HCT116 (cell line): Measurements from ENCODE around the gene TAOK3. TPM values are rescaled to one million over a fixed set of nuclear protein-coding genes. Genes with fewer than 3 reads are reported as not detected.

Source experiments
- ATAC-seq: fragments of 200-7000 bp; cut with Tn5 transposase; 2 replicates; pipeline ENCODE4 v1.9.1; 2020; ENCODE audit warnings: mild to moderate bottlenecking, moderate library complexity
- BruUV-seq: library from RNA; stranded (reverse); fragments of 400-500 nt; replicated peaks from 2 replicates; lab custom pipeline; 2021; lab: Mats Ljungman, UMichigan
- CTCF ChIA-PET: fragments of 300-600 bp; sonication (Branson Sonifier 250); formaldehyde crosslinking; loops from one replicate; lab custom pipeline; 2021; ENCODE audit warnings: antibody characterized with exemption; lab: Charles Lee
- POLR2A ChIA-PET: fragments of 300-600, 350-600 bp; sonication (Branson Sonifier 250); formaldehyde crosslinking; loops from one replicate; lab custom pipeline; 2021; ENCODE audit warnings: antibody characterized with exemption; lab: Charles Lee
- RAD21 ChIA-PET, 2 experiments: fragments of 300-600 bp; sonication (Branson Sonifier 250); formaldehyde crosslinking; loops; one replicate each; lab custom pipeline; 2023; ENCODE audit warnings: low total read pairs in 2 of 2; ENCODE audit not compliant: uncharacterized antibody in 2 of 2, unreplicated experiment in 2 of 2, low non-redundant PET in 1 of 2; lab: Charles Lee
- DNase-seq: peaks from one replicate; pipeline ENCODE4 v3.0.0-alpha.2; 2010; ENCODE audit warnings: low read depth, low spot score
- H2AFZ ChIP-seq: fragments of 200-600 bp; shearing (Covaris generic), sonication (generic); 2 replicates; pipeline ENCODE4 v1.6.1; 2017; ENCODE audit warnings: low read depth, mixed run types, mixed read lengths, antibody characterized with exemption, low read length; ENCODE audit not compliant: poor library complexity, severe bottlenecking
- H3K27ac ChIP-seq: 2 replicates; pipeline ENCODE4 v1.5.1; 2012; ENCODE audit warnings: low read depth, low read length
- H3K27me3 ChIP-seq: fragments of 200-600 bp; sonication (generic); 2 replicates; pipeline ENCODE4 v1.6.1; 2016; ENCODE audit warnings: mixed run types, low read length, mixed read lengths; ENCODE audit not compliant: insufficient read depth
- H3K36me3 ChIP-seq, 2 experiments: fragments of 200-500 bp in 1 of 2; fragments of 200-600 bp in 1 of 2; sonication (Bioruptor generic) in 1 of 2; sonication (generic) in 1 of 2; 2 replicates each; pipeline versions ENCODE4 v1.5.1 to v1.6.1; 2014 to 2016; ENCODE audit warnings: low read length in 2 of 2, inconsistent platforms in 1 of 2, mixed read lengths in 1 of 2, mixed run types in 1 of 2; ENCODE audit not compliant: insufficient read depth in 2 of 2, control insufficient read depth in 1 of 2
- H3K4me1 ChIP-seq, 2 experiments: fragments of 200-600 bp in 1 of 2; sonication (generic) in 1 of 2; 2 replicates each; pipeline versions ENCODE4 v1.5.1 to v1.6.1; 2012 to 2017; ENCODE audit warnings: low read length in 2 of 2, inconsistent platforms in 1 of 2, mild to moderate bottlenecking in 1 of 2, mixed read lengths in 1 of 2, mixed run types in 1 of 2, moderate library complexity in 1 of 2; ENCODE audit not compliant: insufficient read depth in 2 of 2, control insufficient read depth in 1 of 2
- H3K4me2 ChIP-seq: fragments of 200-600 bp; sonication (generic); 2 replicates; pipeline ENCODE4 v1.6.1; 2017; ENCODE audit warnings: mixed run types, low read length, mixed read lengths
- H3K4me3 ChIP-seq, 2 experiments: fragments of 200-600 bp in 1 of 2; sonication (generic) in 1 of 2; replicated peaks in 1 of 2; 2 replicates each; pipeline ENCODE4 v1.5.1; 2011 to 2016; ENCODE audit warnings: low read length in 2 of 2, control low read depth in 1 of 2, low read depth in 1 of 2, mild to moderate bottlenecking in 1 of 2, mixed read lengths in 1 of 2, mixed run types in 1 of 2
- H3K79me2 ChIP-seq: fragments of 200-600 bp; sonication (generic); 2 replicates; pipeline ENCODE4 v1.6.1; 2017; ENCODE audit warnings: mild to moderate bottlenecking, mixed run types, low read length, moderate library complexity, mixed read lengths; ENCODE audit not compliant: insufficient read depth
- H3K9ac ChIP-seq: fragments of 200-600 bp; sonication (generic); 2 replicates; pipeline ENCODE4 v1.6.1; 2016; ENCODE audit warnings: low read length, mixed read lengths
- H3K9me2 ChIP-seq: fragments of 200-600 bp; sonication (generic), shearing (Covaris generic); 2 replicates; pipeline ENCODE4 v1.6.1; 2017; ENCODE audit warnings: mixed run types, mild to moderate bottlenecking, moderate library complexity; ENCODE audit not compliant: insufficient read depth
- H3K9me3 ChIP-seq, 2 experiments: fragments of 200-500 bp in 1 of 2; fragments of 200-600 bp in 1 of 2; sonication (Bioruptor generic) in 1 of 2; sonication (generic) in 1 of 2; 2 replicates each; pipeline ENCODE4 v1.6.1; 2014 to 2017; ENCODE audit warnings: low read length in 2 of 2, mixed read lengths in 2 of 2, inconsistent platforms in 1 of 2, low read depth in 1 of 2, mild to moderate bottlenecking in 1 of 2, mixed run types in 1 of 2, moderate library complexity in 1 of 2; ENCODE audit not compliant: control insufficient read depth in 1 of 2, insufficient read depth in 1 of 2
- H4K20me1 ChIP-seq: fragments of 200-600 bp; sonication (generic), shearing (Covaris generic); 2 replicates; pipeline ENCODE4 v1.6.1; 2017; ENCODE audit warnings: mixed run types, mild to moderate bottlenecking, moderate library complexity; ENCODE audit not compliant: insufficient read depth
- CBX3 ChIP-seq: IDR thresholded peaks from 2 replicates; pipeline ENCODE4 v1.6.1; 2012; ENCODE audit warnings: low read depth
- CEBPB ChIP-seq: IDR thresholded peaks from 2 replicates; pipeline ENCODE4 v1.6.1; 2012; ENCODE audit warnings: low read depth
- CTCF ChIP-seq, 3 experiments: fragments of 200-600 bp in 1 of 3; sonication (generic) in 1 of 3; IDR thresholded peaks in 2 of 3; conservative IDR thresholded peaks in 1 of 3; 2 replicates each; pipeline ENCODE4 v1.5.1; 2012 to 2017; ENCODE audit warnings: low read depth in 2 of 3, low read length in 2 of 3, antibody characterized with exemption in 1 of 3, borderline replicate concordance in 1 of 3, control low read depth in 1 of 3, mild to moderate bottlenecking in 1 of 3, mixed read lengths in 1 of 3, mixed run types in 1 of 3, moderate library complexity in 1 of 3; ENCODE audit not compliant: insufficient read depth in 1 of 3
- ELF1 ChIP-seq: IDR thresholded peaks from 2 replicates; pipeline ENCODE4 v1.6.1; 2012; ENCODE audit warnings: low read depth, borderline replicate concordance
- EZH2 ChIP-seq: fragments of 200-600 bp; sonication (generic); IDR thresholded peaks from 2 replicates; pipeline ENCODE4 v1.6.1; 2017; ENCODE audit warnings: antibody characterized with exemption, mixed run types
- FOSL1 ChIP-seq: IDR thresholded peaks from 2 replicates; pipeline ENCODE4 v1.6.1; 2012; ENCODE audit warnings: low read depth
- JUND ChIP-seq: IDR thresholded peaks from 2 replicates; pipeline ENCODE4 v1.6.1; 2012
- POLR2AphosphoS5 ChIP-seq: IDR thresholded peaks from 2 replicates; pipeline ENCODE4 v1.6.1; 2011; ENCODE audit warnings: mild to moderate bottlenecking, low read depth, low read length, moderate library complexity
- RAD21 ChIP-seq: IDR thresholded peaks from 2 replicates; pipeline ENCODE4 v1.6.1; 2012; ENCODE audit warnings: low read depth, mild to moderate bottlenecking
- SIN3A ChIP-seq: IDR thresholded peaks from 2 replicates; pipeline ENCODE4 v1.6.1; 2012; ENCODE audit warnings: low read depth
- SRF ChIP-seq: IDR thresholded peaks from 2 replicates; pipeline ENCODE4 v1.6.1; 2012; ENCODE audit warnings: low read depth
- YY1 ChIP-seq: IDR thresholded peaks from 2 replicates; pipeline ENCODE4 v1.6.1; 2011; ENCODE audit warnings: low read length, low read depth, moderate library complexity, mild to moderate bottlenecking; ENCODE audit not compliant: insufficient replicate concordance; ENCODE audit errors: extremely low read depth
- ZBTB33 ChIP-seq: IDR thresholded peaks from 2 replicates; pipeline ENCODE4 v1.6.1; 2011; ENCODE audit warnings: mild to moderate bottlenecking, low read length, moderate library complexity; ENCODE audit not compliant: insufficient replicate concordance; ENCODE audit errors: extremely low read depth
- ZFX ChIP-seq: fragments of 450-650 bp; IDR thresholded peaks from 2 replicates; pipeline ENCODE4 v1.6.1; 2017
- intact Hi-C: fragments of 100-400 bp; cut with micrococcal nuclease; formaldehyde crosslinking; loops from 2 replicates; pipeline ENCODE4 v1.10.0; 2022
- total RNA-seq: library from RNA; stranded (reverse); gene quantifications from one replicate; pipeline ENCODE4 v1.2.1, GENCODE V29; 2021; ENCODE audit not compliant: unreplicated experiment

Gene TAOK3
- total RNA-seq, 1 experiment from 2014 or later, result 10.5 TPM

DNA sequence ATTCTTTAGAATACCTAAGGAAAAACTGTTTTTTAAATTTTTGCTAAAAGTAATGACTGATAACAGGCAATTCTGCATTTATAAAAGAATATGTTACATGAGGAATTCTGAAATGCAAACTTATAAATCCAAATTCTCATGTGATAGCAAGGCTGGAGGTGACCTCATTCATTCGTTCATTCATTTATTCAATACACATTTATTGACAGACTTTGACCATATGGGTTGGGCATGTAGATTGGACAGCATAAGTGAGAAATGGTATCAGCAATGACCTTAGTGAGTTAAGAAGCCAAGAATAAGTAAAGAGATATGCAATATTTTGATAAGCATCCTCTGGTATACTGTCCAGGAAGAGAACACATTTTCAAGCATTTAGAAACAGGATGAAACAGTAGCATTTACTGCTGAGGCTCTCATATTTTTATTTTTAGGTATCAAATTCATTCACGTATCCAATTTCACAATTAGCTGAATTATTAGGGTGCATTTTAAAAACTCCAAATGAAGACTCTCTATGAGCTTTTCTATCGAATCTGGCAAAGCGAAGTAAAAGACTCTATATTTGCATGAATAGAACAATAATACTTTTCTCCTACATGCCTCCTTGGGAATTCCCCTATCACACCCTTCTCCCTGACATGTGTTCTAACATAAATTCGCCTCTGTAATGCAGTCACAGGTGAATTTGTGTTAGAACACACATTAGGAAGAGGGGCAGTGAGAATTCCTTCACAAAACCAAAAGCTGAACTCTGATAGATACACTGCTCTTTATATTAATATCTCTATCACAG is 186.9 kb downstream of the TAOK3 start:
- Histone ChIP-seq H3K9me2 (no peaks in the 10 kb centered on the region), H4K20me1 (no peaks in the 10 kb centered on the region), H3K9ac (no peak overlapping the region), H3K27me3 (no peaks in the 10 kb centered on the region), H3K36me3 (no peaks in the 10 kb centered on the region), H2AFZ (no peak overlapping the region), H3K79me2 (no peaks in the 10 kb centered on the region), H3K4me2 (no peak overlapping the region), H3K4me1 (peaks cover 0 to 3% of the 10 kb centered on the region in 2 experiments; a peak in 2 of 4 replicates), H3K9me3 (no peaks in the 10 kb centered on the region), H3K27ac (no peak overlapping the region), H3K4me3 (no peak overlapping the region)
- no peak for ATAC-seq
- TF ChIP-seq ZBTB33 (no peak), EZH2 (no peak), SIN3A (no peak), CBX3 (no peak), POLR2AphosphoS5 (no peak), RAD21 (no peak), CEBPB (no peak), CTCF (IDR thresholded peaks at IDR 0.05 in 2 of 3, conservative IDR thresholded peaks at IDR 0.05 in 1 of 3; ENCODE audit: borderline replicate concordance in 1 of 3, insufficient read depth in 1 of 3, low read depth in 2 of 3, low read length in 2 of 3) (no peak), FOSL1 (no peak), ELF1 (no peak), JUND (no peak), SRF (no peak), ZFX (no peak), YY1 (no peak)
- BruUV-seq, result no TSS peak
- DNase-seq, result no peak
- ChIA-PET POLR2A (no interaction called here), CTCF (interaction anchor here (1.2 kb wide), 1 partner anchor 13 kb away, joined by 3 read pairs; no protein-coding TSS in a partner anchor), RAD21 (no interaction called here)
- intact Hi-C loops, result no loop called here
